ENCODE data around the gene KCNK16. TPM values are rescaled to one million over a fixed set of nuclear protein-coding genes. Genes with fewer than 3 reads are reported as not detected.

KCNK16 gene
- total RNA-seq, 1 experiment from 2014 or later, result not detected

GRCh38 chr6:39342692-39343395 is 20.3 kb upstream of the KCNK16 start:
- DNase-seq (ENCODE audit: low spot score), result no peak

DNA sequence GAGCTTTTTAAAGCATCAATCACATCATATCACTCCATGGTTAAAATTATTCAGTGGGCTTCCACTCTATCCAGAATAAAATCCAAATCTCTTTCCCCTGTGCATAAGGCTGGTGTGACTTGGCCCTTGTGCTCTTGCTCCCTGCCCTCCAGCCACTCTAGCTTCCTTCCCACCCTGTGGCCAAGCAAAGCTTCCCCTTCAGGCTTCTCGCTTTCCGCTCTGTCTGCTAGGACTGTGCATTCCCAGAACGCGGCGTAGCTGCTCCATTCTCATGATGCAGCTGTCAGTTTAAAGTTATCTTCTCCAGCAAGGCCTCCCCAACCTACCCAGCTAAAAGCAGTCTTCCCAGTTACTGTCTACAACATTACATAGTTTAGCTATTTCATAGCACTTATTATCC is 19.4 kb upstream of the KCNK16 start:
- DNase-seq (ENCODE audit: low spot score), result no peak

DNA sequence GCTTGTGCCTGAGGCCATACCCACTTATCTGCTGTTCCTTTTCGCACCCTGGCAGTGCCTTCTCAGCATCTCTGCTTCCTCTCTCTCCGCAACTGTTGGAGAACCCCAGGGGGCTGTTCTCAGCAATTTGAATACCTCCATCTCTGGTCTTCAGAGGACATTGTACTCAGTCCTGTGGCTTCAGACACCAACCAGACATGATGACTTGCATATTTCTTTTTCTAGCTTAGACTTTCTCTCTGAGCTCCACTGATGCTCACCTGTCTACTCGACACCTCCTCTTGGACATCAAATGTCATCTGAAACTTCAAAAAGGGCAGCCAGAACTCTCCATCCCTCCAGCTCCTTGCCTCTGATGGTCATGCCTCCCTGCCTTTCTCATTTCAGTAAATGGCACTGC is 18.9 kb upstream of the KCNK16 start:
- no peak for DNase-seq (ENCODE audit: low spot score)

DNA sequence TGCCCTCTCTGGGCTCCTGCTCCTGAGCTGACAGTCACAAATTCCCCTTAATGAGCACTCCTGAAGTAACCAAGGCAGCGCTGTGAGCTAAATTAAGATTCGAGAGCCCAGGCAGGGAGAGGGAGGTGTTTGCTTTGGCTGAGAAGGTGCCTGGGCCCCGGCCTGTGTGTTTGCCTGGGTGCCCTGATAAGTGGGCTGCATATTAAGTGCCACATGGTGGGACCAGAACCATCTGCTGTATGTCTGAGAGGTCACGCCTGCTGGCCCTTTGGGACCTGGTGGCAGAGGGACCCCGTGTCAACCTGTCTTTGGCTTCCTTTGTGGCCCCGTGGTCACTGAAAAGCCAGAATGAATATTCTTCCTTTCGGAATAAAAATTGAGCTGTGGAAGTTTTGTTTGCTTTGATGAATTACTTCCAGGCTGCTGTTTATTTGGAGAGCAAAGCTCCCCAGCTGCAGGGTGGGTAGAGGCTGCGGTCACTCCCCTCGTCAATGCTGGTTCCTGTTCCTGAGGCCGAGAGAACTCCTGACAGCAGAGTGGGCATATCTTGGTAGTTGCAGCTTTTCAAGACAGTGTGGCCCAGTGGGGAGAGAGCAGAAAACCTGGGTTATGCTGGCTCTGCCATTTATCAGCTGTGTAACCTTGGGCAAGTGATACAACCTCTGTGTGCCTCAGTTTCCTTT is 17.5 kb upstream of the KCNK16 start:
- no peak for DNase-seq (ENCODE audit: low spot score)

GRCh38 chr6:39339096-39339867 is 16.8 kb upstream of the KCNK16 start:
- DNase-seq (ENCODE audit: low spot score), result no peak

DNA sequence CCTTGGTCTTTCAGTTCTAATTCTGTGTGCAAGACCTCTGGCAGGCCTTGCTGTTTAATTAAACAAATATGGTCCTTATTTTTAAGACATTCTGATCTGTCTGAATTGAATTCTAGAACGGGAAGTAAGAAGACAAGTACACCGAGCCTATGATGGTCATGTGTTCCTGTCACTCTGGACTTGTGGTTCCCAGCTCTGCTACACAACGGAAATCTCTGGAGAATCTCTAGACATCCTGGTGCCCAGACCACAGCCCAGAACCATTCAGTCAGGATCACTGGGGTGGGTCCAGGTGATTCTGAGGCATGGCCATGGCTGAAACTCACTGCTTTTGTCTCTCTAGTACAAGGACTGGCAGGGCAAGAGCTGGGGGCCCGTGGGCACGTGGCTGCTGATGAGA is 15.9 kb upstream of the KCNK16 start:
- no peak for DNase-seq (ENCODE audit: low spot score)

DNA sequence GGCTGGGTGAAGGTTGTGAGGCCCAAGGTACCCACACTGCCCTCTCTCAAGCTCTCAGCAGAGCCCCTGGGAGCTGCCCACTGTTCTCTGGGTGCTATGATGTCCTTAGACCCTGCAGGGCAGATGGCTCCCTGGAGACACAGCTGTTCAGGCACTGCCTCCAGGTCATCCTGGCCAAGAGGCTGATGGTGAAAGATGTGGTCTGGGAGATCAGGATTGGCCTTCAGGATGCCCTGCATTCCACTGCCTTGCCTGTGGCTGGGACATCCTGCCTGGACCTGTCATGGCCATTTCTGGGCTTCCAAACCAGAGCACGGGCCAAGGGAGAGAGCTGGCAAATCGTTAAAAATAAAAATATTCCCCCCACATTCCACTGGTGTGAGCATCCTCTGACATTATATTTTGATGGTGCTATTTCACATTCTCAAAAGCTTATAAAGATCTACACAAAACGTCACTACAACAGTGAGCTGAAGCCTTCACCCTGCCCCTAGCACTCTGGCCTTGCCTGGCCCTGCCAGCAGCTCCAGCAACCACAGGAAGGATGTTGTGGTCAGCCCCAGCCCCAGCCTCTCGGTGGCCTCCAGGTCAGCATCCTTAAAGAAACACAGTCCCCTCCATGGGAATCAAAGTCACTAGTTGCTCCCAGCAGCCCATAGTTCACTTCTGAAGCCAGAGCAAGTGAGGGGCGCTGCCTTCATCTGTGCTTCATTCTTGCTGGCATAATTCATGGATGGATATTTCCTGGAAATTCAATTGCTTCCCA is 13.5 kb upstream of the KCNK16 start:
- no peak for DNase-seq (ENCODE audit: low spot score)

- DNase-seq (ENCODE audit: low spot score), result no peak
Measured at GRCh38 chr6:39333644-39334438, 11.3 kb upstream of the KCNK16 start.

GRCh38 chr6:39330476-39330875 is 8.0 kb upstream of the KCNK16 start:
- no peak for DNase-seq (ENCODE audit: low spot score)

GRCh38 chr6:39330057-39330456 is 7.6 kb upstream of the KCNK16 start:
- DNase-seq (ENCODE audit: low spot score), result no peak

GRCh38 chr6:39328066-39328465 is 5.6 kb upstream of the KCNK16 start:
- DNase-seq (ENCODE audit: low spot score), result no peak

GRCh38 chr6:39327507-39327906 is 5.0 kb upstream of the KCNK16 start:
- no peak for DNase-seq (ENCODE audit: low spot score)

- DNase-seq (ENCODE audit: low spot score), result no peak
Measured at GRCh38 chr6:39321761-39322160, 741 bp downstream of the KCNK16 start.

DNA sequence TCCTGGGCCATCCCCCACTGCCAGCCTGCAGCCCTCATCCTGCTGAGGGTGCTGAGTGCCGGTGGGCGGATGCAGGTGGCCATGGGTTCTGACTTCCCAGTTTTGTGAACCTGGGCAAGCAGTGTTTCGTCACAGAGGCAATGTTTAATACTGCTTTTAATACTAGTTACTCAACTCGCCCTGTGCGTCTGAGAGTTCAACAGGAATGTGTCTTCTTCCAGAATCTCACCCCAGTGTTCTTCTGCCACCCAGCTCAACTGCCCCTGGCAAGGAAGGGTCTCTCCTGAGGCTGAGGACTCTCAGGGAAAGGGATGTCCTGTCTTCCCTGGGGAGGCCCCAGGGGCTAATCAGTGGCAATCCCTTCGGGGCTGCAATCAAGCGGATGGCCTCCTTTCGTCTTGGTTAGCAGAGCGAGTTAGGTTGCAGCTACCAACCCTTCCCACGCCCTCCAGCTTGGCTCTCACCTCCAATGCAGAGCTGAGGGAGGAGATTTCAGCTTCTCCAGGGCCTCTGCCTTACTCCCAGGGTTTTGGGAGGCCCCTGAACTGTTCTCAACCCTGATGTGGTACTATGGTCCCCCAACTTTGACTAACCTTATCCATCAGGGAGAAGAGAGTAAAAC is 2.0 kb downstream of the KCNK16 start:
- DNase-seq (ENCODE audit: low spot score), result no peak

GRCh38 chr6:39319621-39320362 is 2.7 kb downstream of the KCNK16 start:
- DNase-seq (ENCODE audit: low spot score), result no peak

DNA sequence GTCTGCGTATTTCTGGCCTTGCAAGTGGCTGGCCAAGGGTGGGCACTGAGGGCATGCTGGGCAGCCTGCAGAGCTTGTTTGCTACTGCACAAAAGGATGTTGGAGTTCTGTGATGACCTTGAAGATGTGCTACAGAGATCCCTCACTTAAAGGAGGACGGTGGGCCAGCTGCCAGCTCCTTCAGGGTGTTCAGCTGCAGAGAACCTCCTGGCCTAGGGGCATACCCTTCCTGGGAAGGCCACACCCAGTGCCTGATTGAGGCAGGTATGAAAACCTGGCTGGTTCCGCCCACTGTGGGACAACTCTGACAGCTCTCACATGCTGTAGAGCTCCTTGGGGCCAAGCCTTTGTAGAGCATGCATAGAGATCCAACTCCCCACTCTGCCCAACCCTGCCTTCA is 5.2 kb downstream of the KCNK16 start:
- no peak for DNase-seq (ENCODE audit: low spot score)

- DNase-seq (ENCODE audit: low spot score), result no peak
Measured at GRCh38 chr6:39314273-39314795, 8.2 kb downstream of the KCNK16 start, which contains the start of gene KCNK17. TSS of gene KCNK17 (minus strand) at chr6:39314419. CDS start at chr6:39314320, 99 bp downstream.

DNA sequence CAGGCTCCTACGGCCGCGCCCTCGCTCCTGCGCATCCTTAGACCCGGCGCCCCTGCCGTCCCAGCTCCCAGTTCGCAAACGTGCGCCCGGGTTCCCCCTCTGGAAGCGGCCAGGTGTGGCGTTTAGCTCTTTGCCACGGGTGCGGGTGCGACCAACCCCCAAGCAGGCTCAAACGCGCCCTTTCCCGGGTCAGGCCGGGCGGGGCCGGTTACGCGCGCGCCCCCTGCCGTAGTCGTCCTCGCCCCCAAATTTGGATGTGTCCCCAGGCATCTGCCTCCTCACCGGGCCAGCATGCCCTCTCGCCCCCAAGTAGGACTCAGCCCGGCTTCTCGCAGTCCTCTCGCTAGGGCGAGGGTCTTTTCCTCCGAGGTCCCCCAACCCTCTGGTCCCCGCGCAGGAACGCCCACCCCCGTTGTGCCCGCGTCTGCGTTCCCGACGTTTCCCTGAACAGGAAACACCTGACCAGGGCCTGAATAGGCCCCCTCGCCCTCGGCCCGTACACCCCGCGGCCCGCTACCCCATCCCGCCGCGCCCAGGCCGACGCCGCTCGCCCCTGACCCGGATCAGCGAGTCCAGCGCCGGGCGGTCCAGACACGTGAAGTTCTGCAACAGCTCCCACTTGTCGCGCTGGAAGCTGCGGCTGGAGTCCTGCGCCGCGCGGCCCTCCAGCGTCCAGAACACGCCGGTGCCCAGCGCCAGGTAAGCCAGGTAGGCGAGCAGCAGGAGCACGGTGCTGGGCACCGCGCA is 8.8 kb downstream of the KCNK16 start:
- DNase-seq (ENCODE audit: low spot score), result no peak

Measured in HT-29 (cell line).